GM18907 (cell line): ENCODE measurements around the gene LGALS13.
"Not testable (repeated sequence)": the region's sequence is repeated elsewhere in the genome, so short reads cannot be mapped to it uniquely, and the experiment has no call there.

ENCODE experiments used
- ATAC-seq: cut with Tn5 transposase; IDR thresholded peaks from one replicate; pipeline ENCODE4 v1.9.1; 2021; ENCODE audit warnings: mild to moderate bottlenecking, moderate library complexity; ENCODE audit not compliant: unreplicated experiment

Gene LGALS13

DNA sequence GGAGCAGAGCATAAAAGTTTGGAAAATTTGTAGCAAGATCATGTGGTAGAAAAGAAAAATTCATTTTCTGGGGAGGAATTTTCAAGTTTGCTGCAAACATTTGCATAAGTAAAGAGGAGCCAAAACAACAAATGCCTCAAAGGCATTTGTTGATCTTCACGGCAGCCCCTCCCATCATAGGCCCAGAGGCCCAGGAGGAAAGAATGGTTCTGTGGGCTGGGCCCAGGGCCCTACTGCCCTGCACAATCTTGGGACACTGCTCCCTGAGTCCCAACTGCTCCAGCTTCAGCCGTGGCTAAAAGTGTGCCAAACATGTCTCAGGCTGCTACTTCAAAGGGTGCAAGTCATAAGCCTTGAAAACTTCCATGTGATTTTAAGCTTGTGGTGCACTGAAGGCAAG, 11.3 kb downstream of the LGALS13 start:
- no peak for ATAC-seq

- no peak for ATAC-seq
Observed at GRCh38 chr19:39617745-39618144, 15.4 kb downstream of the LGALS13 start.

DNA sequence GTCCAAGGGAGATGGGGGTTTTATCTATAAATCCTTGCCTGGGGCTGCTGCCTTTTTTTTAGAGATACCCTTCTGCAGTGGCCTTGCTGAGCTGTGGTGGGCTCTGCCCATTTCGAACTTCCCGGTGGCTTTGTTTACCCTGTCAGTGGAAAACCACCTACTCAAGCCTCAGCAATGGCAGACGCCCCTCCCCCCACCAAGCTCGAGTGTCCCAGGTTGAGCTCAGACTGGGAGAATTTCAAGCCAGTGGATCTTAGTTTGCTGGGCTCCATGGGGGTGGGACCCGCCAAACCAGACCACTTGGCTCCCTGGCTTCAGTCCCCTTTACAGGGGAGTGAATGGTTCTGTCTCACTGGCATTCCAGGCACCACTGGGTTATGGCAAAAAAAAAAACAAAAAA, 21.6 kb downstream of the LGALS13 start:
- no peak for ATAC-seq

DNA sequence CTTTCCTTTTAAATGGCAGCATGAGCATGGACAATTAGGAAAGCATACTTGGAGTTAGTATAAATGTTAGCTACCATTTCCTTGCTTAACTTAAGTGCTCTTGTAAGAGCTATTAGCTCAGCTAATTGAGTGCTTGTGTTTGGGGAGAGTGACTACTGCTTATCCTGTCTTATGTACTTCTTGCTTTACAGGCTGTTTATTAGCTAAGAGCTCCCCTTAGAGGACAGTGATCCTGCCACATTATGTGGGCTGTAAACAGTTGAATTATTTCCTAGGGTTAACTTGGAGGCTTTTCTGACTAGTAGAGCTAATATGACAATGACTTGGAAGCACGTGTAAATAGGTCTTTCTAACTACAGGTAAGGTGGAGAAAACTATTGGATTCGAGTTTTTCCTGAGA, 25.3 kb downstream of the LGALS13 start:
- not testable (repeated sequence) for ATAC-seq

DNA sequence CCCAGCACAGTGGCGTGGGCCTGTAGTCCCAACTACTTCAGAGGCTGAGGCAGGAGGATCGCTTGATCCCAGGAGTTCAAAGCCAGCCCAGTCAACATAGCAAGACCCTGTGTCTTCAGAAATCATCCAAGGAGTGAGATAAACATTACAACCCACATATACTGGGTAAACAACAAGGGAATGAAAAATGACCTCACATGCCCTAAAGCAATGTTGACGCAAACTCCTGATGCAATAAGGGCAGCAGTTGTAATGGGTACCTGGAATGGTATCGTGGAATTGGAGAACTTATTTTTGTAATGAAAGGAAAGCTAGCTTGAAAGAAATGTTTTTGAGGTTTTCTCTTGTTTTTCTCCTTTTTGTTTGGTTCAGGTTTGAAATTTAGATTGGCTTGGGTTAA, 28.9 kb downstream of the LGALS13 start:
- no peak for ATAC-seq

DNA sequence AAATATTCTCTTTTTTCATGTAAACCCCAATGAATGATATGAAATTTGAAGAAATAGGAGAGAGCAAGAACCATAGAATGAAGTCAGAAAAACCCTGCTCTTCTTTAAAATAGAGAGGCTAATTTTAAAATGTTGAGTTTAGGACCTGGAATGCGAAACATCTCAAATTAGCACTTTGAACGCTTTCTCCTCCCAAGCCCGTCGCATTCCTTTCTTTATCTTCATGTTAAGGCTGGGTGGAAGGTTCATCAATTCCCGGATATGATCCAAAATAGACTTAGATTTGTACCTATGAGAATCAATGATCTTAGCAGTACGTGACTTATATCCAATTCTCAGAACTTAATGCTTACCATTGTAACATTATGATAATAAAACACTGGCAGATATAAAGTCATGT, 29.3 kb downstream of the LGALS13 start:
- ATAC-seq: no peak

- no peak for ATAC-seq
Observed at GRCh38 chr19:39637891-39638290, 35.6 kb downstream of the LGALS13 start.

DNA sequence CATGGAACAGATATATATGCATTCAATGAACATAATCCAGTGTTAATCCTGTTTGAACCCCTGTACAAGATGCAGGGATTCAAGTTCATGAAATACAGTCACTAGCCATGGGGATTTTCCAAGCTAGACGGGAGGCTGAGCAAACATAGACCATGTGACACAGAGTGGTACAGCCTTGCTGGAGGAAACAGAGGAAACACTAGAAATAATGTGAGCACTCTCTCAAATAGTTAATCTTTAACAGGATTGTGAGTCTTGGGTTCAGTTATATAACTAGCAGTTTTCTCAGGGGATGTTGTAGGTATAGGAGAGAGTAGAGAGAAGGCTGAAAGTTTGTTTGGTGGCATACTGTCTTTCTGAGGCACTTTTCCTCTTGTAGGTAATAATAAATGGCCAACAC, 39.4 kb downstream of the LGALS13 start:
- no peak for ATAC-seq

- no peak for ATAC-seq
Observed at GRCh38 chr19:39643591-39643990, 41.3 kb downstream of the LGALS13 start.

DNA sequence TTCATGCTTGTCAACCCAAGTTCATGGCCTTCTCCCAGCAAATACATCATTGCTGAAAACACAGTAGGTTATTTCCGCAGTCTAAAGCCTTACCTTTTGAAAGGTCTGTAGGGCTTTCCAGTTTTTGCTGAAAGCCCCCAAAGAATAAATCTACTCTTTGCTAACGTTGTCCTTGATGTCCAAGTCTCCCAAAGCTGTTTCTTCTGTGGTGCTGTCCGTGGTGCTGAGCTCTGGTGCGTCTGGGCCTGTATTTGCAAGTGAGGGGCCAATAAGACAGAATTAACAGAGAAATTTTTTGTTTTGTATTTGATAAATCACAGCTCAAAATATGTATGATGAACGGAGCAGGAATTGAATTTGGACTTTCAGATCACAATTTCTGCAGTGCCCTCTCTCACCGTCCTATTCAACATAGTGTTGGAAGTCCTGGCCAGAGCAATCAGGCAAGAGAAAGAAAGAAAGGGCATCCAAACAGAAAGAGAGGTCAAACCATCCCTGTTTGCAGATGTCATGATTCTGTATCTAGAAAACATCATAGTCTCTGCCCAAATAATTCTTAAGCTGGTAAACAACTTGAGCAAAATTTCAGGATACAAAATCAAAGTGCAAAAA, 43.6 kb downstream of the LGALS13 start:
- ATAC-seq: no peak

DNA sequence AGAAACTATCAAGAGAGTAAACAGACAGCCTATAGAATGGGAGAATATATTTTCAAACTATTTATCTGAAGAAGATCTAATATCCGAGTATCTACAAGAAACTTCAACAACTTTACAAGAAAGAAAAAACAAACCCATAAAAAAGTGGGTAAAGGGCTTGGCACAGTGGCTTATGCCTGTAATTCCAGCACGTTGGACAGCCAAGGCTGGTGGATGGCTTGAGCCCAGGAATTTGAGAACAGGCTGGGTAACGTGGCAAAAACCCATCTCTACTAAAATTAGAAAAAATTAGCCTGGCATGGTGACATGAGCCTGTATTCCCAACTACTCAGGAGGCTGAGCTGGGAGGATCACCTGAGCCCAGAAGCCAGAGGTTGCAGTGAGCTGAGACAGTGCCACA, 45.6 kb downstream of the LGALS13 start:
- no peak for ATAC-seq

GRCh38 chr19:39655613-39656012, 53.3 kb downstream of the LGALS13 start, which contains the start of gene LGALS16:
Gene LGALS16, plus strand, starts transcription at chr19:39655913. Its CDS starts 49 bp downstream, at chr19:39655962.
- no peak for ATAC-seq
